BJ (cell line): ENCODE data around the gene CHST12. TPM values are rescaled to one million over a fixed set of nuclear protein-coding genes. Genes with fewer than 3 reads are reported as not detected.

Experiments
- CTCF ChIA-PET: fragments of 350-600 bp; formaldehyde crosslinking; extraction: SDS; loops from one replicate; lab custom pipeline; 2021; ENCODE audit warnings: antibody characterized with exemption, inconsistent platforms; lab: Yijun Ruan, JAX
- POLR2A ChIA-PET: fragments of 300-600 bp; sonication (Branson Sonifier 250); formaldehyde crosslinking; extraction: SDS; loops from one replicate; lab custom pipeline; 2021; ENCODE audit warnings: antibody characterized with exemption; lab: Charles Lee
- DNase-seq: peaks from one replicate; pipeline ENCODE4 v3.0.0-alpha.2; 2011; ENCODE audit warnings: low read depth
- H3K27me3 ChIP-seq: 2 replicates; pipeline ENCODE4 v1.6.0; 2011; ENCODE audit warnings: low read length; ENCODE audit not compliant: control insufficient read depth, insufficient read depth
- H3K36me3 ChIP-seq: 2 replicates; pipeline ENCODE4 v1.5.1; 2011; ENCODE audit warnings: low read length; ENCODE audit not compliant: control insufficient read depth, insufficient read depth
- H3K4me3 ChIP-seq: 2 replicates; pipeline ENCODE4 v1.5.1; 2011; ENCODE audit warnings: low read depth, mild to moderate bottlenecking, control low read depth, low read length
- CTCF ChIP-seq: IDR thresholded peaks from 2 replicates; pipeline ENCODE4 v1.5.1; 2011; ENCODE audit warnings: low read depth, mild to moderate bottlenecking, control low read depth, inconsistent platforms, low read length, moderate library complexity; ENCODE audit not compliant: insufficient read depth
- polyA plus RNA-seq: library from polyadenylated mRNA; depleted of rRNA; stranded (reverse); fragments of >200 nt; gene quantifications from 2 replicates; pipeline ENCODE4 v1.2.3, GENCODE V29; 2011

The CHST12 gene
- polyA plus RNA-seq, 1 experiment = 18.4 TPM

DNA sequence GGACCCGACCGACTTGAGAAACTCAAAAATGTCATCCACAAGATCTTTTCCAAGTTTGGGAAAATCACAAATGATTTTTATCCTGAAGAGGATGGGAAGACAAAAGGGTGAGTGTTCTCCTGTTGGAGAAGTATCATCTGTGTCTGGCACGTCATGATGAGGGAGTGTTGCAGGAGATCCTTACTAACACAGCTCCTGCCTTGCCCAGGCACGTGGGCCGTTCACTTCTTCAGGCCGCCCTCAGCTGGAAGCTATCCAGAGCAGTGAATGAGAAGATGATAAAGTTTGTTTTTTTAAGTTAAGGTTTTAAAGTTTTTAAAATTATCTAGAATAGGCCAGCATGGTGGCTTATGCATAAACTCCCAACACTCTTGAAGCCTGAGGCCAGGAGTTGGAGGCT is 42.6 kb upstream of the CHST12 start:
- POLR2A ChIA-PET = no interaction called here
- CTCF ChIA-PET = no interaction called here
- no peak for TF ChIP-seq CTCF
- Histone ChIP-seq H3K4me3 (no peak overlapping the region), H3K27me3 (no peaks in the 10 kb centered on the region), H3K36me3 (peaks cover 25% of the 10 kb centered on the region)
- DNase-seq = no peak

GRCh38 chr7:2362385-2363088 is 40.9 kb upstream of the CHST12 start:
- ChIA-PET POLR2A (no interaction called here), CTCF (interaction anchor here (0.7 kb wide), 2 partner anchors 33 to 37 kb away, joined by 3 read pairs; no protein-coding TSS in a partner anchor)
- DNase-seq = no peak
- no peak for TF ChIP-seq CTCF
- Histone ChIP-seq H3K36me3 (peaks cover 35% of the 10 kb centered on the region), H3K27me3 (no peaks in the 10 kb centered on the region), H3K4me3 (no peak overlapping the region)

DNA sequence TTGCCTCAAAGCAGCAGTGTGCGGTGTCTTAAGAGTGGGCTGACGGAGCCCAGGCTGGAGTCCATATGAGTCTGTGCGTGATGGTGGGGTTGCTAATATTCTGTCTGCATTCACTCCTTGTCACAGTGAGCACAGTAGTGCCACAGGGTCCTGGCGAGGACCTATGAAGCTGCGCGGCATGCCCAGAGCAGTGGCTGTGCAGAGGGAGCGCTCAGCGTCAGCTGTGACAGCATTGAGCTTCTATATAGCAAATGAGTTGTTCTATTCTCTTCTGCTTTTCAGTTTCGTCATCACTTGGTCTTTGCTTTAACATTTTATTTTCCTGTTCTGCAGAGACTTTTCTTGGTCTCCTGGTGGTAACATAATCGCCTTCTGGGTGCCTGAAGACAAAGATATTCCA is 34.3 kb upstream of the CHST12 start:
- Histone ChIP-seq H3K27me3 (no peaks in the 10 kb centered on the region), H3K4me3 (no peak overlapping the region), H3K36me3 (peaks cover 48% of the 10 kb centered on the region)
- no peak for TF ChIP-seq CTCF
- CTCF ChIA-PET = no interaction called here
- DNase-seq = no peak
- POLR2A ChIA-PET = no interaction called here

DNA sequence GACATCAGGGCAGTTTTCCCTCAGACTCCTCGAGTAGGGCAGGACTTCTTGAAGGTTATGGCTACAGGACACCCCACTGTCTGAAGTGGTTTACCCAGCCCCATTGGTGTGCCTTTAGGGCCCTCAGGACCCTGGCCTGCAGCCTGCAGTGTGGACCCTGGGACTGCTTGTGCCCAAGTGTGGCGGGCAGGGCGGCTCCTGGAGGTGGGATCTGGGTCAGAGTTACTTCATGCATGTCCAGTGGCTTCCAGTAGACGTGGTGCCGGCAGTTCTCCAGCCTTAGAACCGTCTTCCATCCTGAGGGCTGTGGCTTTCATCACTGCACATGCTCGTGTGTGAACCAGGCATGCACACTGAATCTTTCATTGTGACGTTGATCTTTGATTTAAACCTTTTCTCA is 32.1 kb upstream of the CHST12 start:
- no peak for TF ChIP-seq CTCF
- Histone ChIP-seq H3K27me3 (no peaks in the 10 kb centered on the region), H3K4me3 (no peak overlapping the region), H3K36me3 (peaks cover 51% of the 10 kb centered on the region)
- CTCF ChIA-PET = no interaction called here
- no peak for DNase-seq
- POLR2A ChIA-PET = no interaction called here

DNA sequence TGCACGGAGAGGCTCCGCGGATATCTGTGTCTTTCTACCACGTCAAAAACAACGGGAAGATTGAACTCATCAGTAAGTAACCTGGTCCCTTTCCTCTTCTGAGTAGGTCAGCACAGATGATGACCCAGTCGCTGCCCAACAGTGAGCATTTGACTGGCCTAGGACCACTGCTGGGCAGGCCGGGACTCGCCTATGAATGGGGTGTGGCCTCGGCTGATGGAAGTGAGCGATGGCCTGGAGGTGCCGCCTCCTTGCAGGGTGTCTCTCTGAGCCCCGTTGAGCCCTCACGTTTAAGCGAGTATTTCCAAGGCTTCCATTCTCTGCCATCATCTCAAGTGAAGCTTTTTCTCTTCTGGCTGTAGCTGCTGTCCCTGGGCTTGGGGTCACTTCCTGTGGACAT is 30.7 kb upstream of the CHST12 start:
- Histone ChIP-seq H3K36me3 (peaks cover 54% of the 10 kb centered on the region), H3K4me3 (no peak overlapping the region), H3K27me3 (no peaks in the 10 kb centered on the region)
- ChIA-PET POLR2A (no interaction called here), CTCF (no interaction called here)
- TF ChIP-seq CTCF = no peak
- no peak for DNase-seq
